ENCODE results near the gene PCNP.
A peak's percentile ranks its signal among the peaks of the same experiment; 100 is the strongest.
"Not testable (repeated sequence)": the region's sequence is repeated elsewhere in the genome, so short reads cannot be mapped to it uniquely, and the experiment has no call there.

PCNP gene

DNA sequence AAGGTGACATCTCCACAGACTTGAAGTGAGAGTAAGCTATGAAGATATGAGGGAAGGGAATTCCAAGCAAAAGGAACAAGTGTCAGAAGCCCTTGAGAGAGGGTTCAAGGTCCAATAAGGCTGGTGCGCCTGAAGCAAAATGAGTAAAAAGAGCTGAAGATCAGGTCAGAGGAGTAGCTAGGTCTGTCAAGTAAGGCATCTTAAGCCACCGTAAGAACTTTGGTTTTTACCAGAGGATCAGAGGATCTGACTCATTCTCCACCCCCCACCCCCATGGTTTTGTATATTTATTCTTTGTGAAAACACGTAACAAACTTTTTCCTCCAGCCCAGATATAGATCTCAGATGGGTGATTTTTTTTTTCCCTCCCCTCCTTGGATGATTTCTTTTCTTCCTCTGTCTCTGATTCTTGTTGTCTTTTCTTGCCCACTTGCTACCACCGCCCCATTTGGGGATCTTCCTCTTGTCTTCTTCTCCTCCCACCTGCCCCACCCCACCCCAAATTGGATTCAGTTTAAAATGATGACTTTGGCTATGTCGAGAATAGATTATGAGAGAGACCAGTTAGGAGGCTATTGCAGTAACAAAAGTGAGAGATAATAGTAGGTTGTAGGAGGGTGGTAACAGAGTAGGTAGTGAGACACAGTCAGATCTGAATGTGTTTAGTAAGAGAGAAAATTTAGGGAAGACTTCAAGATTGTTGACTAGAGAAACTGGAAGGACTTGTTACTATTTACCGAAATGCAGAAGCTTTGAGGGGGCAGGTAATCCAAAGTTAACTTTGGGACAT, 6.3 kb upstream of the PCNP start:
- DNase-seq (ENCODE audit: low read depth) = no peak

DNA sequence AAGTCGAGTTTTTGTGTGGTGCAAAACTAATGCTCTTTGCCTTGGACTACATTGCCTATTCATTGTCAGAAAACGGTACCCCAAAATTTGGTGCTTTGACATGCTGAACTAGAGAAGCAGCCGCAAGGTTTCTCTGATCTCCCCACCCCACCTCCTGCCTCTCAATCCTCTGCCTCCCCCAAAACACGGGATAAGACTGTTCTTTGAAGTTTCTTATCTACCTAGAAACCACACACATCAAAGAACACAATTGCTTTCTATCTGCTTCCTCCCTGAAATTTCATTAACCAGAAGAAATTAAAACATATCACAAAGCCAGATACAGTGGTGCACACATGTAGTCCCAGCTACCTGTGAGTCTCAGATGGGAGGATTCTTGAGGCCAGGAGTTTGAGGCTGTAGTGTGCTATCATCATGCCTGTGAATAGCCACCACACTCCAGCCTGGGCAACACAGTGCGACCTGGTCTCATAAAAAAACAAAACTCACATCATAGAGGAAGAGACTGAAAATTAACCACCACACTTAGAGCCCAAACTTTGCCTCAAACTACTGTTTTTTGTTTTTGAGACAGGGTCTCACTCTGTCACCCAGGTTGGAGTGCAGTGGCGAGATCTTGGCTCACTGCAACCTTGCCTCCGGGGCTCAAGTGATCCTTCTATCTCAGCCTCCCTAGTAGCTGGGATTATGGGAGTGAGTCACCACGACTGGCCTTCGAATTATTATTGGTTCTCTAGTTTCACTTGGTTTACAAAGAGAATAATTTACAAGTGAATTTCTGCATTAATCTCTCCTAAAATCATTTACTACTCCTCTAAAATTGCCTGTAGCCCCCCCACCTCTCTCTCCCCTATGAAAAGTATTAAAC, 2.7 kb upstream of the PCNP start:
- DNase-seq (ENCODE audit: low read depth) = no peak

DNA sequence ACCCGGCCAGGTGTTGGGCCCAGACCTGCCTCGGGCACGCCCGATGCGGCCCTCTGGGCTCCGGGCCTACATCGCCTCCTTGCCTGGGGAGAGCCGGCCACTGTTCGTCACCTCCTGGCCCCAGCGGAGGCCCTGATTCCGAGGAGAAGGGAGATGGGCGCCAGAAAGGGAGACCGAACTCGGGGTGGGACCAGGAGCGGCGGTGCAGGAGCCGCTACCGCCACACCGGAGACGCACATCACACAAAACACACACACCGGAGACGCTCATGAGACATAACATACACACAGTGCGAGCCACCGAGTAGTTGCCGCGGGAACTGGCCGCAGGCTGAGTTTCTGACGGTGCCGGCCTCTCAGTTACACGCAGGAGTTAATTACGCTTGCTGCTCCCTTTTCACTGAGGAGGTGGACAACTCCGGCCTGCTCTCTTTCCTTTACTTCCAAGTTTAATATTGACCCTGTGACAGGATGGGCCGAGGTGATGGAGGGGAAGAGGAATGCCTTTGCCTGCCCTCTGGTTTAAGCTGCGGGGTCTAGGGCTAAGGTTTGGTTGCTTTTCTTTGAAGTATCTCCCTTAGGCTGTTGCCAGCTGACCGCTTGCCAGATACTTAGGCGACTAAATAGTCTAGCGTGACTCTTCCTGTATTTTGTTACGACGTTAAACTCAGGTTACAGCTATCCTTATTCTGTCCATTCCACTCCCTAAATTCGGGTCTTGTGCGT, 570 bp downstream of the PCNP start:
- DNase-seq (ENCODE audit: low read depth) = peak; percentile 21

DNA sequence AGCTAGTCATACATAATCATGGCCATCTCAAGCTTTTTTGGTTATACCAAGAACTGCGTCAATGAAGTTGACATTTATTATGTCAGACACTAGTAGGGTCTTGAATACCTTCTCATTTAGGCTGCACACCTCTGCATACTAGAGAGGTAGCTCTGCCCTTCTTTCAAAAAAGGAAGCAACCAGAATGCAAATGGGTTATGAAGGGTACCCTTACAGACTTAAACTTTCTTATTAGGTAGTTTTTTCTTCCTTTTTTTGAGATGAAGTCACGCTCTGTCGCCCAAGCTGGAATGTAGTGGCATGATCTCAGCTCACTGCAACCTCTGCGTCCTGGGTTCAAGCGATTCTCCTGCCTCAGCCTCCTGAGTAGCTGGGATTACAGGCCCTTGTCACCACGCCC, 3.3 kb downstream of the PCNP start:
- DNase-seq (ENCODE audit: low read depth) = no peak

DNA sequence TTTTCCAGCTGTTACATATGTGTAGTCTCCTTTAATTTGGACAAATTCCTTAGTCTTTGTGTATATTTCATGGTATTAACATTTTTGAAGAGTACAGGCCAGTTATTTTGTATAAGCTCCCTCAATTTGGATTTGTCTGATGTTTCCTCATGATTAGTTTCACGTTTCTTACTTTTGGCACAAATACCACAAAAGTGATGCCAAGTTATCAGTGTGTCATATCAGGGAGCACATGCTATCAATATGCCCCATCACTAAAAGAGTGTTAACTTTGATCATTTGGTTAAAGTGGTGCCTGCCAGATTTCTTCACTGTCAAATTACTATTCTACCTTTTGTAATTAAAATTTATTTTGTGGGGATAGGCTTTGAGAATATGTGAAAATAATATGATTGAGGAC, 14.6 kb downstream of the PCNP start:
- DNase-seq (ENCODE audit: low read depth) = no peak

DNA sequence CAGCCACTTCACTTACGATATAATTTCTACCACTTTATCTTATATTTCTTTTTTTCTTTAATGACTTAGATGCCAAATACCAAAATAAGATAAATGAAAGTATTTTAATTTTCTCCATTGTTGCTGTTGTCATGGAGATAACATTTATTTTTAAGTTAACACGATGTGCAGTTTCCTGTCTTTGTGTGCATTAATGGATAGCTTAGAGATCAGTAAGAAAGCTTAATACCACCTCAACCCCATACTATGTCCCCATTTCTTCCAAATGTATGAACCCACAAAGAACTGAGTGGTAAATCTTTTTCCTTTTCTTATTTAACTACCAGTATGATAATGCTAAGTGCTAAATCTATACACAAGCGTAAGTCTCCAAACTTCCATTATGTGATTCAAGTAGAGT, 17.1 kb downstream of the PCNP start:
- no peak for DNase-seq (ENCODE audit: low read depth)

DNA sequence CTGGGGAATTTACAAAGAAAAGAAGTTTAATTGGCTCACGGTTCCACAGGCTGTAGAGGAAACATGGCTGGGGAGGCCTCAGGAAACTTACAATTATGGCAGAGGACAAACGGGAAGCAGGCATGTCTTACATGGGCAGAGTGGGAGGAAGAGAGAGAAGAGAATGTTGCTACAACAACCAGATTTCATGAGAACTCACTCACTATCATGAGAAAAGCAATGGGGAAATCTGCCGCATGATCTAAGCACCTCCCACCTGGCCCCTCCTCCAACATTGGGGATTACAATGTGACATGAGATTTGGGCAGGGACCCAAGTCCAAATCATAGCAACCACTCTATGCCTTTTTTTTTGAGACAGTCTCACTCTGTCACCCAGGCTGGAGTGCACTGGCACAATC, 28.8 kb downstream of the PCNP start:
- no peak for DNase-seq (ENCODE audit: low read depth)

DNA sequence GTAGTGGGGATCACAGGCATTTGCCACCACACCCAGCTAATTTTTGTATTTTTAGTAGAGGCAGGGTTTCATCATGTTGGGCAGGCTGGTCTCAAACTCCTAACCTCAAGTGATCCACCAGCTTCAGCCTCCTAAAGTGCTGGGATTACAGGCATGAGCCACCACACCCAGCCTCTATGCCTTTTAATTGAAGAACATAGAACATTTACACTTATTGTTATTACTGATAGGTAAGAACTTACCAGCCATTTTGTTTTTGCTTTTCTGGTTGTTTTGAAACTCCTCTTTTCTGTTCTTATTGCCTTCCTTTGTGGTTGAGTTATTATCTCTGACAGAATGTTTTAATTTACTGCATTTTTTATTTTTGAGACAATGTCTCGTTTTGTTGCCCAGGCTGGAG, 29.2 kb downstream of the PCNP start:
- no peak for DNase-seq (ENCODE audit: low read depth)

DNA sequence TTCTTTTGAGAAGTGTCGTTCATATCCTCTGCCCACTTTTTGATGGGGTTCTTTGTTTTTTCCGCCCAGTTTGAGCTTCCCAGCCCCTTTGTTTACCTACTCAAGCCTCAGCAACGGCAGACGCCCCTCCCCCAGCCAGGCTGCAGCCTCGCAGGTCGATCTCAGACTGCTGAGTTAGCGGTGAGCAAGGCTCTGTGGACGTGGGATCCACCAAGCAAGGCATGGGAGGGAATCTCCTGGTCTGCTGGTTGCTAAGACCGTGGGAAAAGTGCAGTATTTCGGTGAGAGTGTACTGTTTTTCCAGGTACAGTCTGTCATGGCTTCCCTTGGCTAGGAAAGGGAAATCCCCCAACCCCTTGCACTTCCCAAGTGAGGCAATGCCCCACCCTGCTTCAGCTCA, 31.4 kb downstream of the PCNP start:
- not testable (repeated sequence) for DNase-seq (ENCODE audit: low read depth)

DNA sequence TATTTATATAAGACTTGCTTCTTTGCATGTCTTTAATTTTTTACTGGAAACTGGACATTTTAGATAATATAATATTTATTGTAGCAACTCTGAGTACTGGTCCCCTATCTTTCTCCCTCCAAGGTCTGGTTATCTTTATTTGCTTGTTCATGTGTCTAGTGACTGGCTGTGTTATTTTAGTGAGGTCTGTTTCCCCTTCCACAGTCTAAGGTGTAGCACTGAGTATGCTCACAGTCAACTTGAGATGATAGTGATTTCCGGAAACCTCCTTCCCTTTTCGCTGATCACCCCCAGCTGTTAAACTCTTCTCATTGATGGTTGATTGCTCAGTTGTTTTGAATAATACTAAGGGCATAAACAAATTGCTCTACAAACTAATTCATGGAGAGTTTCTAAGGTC, 37.0 kb downstream of the PCNP start:
- no peak for DNase-seq (ENCODE audit: low read depth)

DNA sequence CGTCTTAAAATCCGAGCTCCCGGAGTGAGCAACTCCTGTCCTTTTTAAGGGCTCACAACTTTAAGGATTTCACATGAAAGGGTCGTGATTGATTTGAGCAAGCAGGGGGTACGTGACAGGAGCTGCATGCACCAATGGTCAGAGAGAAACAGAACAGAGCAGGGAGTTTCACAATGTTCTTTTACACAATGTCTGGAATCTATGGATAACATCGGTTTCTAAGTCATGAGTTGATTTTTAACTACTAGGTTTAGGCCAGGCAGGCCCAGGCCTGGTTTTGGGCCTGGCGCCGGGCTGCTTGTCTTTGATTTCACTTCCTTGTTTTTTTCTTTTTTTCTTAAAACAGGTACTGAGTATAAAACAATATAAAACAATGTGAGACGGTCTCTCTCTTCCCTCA, 39.0 kb downstream of the PCNP start:
- not testable (repeated sequence) for DNase-seq (ENCODE audit: low read depth)

DNA sequence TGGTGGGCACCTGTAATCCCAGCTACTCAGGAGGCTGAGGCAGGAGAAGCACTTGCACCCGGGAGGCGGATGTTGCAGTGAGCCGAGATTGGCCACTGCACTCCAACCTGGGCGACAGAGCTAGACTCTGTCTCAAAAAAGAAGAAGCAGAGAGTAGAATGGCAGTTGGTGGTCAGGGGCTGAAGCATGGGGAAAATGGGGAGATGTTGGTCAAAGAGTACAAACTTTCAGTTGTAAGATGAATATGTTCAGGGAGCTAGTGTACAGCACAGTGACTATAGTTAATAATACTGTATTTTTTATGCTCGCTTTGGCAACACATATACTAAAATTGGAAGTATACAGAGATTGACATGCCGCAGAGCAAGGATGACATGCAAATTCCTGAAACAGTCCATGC, 41.5 kb downstream of the PCNP start:
- no peak for DNase-seq (ENCODE audit: low read depth)

DNA sequence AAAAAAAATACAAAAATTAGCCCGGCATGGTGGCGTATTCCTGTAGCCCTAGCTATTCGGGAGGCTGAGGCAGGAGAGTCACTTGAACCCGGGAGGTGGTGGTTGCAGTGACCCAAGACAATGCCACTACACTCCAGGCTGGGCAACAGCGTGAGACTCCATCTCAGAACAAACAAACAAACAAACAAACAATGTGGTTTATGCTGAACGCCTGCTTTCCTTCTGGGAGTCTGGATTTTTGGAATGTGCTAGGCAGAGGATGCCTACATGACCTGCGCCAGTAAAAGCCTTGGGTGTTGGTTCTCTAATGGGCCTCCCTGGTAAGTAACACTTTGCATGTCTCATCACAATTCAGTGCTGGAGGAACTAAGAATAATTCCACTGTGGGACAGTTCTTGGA, 43.5 kb downstream of the PCNP start:
- no peak for DNase-seq (ENCODE audit: low read depth)

DNA sequence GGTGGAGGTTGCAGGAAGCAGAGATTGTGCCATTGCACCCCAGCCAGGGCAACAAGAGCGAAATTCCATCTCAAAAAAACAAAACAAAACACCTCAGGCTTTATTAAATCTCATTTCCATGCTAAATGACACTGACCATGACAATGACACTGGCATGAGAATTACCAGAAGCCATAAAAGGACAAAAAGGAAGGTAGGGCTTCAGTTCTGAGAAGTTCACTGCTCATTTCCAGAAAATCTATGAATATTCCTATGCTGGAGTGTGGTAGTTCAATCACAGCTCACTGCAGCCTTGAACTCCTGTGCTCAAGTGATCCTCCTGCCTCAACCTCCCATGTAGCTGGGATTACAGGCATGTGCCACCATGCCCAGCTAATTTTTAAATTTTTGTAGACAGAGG, 44.7 kb downstream of the PCNP start:
- no peak for DNase-seq (ENCODE audit: low read depth)

DNA sequence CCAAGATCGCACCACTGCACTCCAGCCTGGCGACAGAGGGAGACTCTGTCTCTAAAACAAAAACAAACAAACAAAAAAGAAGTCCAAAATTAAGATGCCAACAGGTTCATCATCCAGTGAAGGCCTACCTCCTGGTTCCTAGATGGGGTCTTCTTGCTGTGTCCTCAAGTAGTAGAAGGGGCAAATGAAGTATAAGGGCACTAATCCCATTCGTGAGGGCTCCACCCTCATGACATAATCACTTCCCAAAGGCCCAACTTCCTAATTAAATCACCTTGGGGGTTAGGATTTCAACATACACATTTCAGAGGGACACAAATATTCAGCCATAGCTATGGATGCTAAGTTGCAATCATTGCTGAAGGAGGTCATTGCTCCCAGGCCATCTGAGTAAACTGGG, 45.8 kb downstream of the PCNP start:
- no peak for DNase-seq (ENCODE audit: low read depth)

DNA sequence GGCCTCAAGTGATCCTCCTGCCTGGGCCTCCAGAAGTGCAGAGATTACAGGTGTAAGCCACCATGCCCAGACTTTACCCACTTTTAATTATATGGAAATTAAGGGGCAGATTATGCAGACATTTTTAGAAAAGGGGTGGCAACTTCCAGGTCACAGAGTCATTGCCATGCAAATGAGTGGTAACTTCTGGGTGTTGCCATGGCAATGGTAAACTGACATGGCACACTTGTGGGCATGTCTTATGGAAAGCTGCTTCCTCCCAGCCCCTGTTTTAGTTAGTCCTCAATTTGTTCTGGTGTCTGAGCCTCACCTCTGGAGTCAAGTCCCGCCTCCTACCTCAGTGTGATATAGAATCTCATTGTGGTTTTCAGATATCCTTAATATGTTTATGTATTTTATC, 49.7 kb downstream of the PCNP start:
- no peak for DNase-seq (ENCODE audit: low read depth)

DNA sequence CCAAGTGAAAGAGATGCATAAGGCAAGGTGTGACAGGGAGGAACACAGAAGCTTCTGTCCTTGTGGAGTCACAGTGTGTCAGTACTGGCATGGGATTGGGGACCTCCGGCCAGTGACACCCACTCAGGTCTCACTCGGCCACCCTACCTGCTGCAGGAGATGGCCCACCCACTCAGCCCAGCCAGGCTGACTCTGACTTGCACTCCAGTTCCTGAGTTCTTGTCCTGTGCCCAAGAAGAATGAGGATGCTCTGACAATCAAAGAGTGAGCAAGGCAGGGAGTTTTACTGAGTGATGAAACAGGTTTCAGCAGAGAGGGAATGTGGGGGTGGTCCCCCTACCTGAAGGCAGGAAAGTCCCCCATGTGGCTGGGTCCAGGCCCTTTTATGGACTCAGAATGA, 50.9 kb downstream of the PCNP start:
- DNase-seq (ENCODE audit: low read depth) = no peak

DNA sequence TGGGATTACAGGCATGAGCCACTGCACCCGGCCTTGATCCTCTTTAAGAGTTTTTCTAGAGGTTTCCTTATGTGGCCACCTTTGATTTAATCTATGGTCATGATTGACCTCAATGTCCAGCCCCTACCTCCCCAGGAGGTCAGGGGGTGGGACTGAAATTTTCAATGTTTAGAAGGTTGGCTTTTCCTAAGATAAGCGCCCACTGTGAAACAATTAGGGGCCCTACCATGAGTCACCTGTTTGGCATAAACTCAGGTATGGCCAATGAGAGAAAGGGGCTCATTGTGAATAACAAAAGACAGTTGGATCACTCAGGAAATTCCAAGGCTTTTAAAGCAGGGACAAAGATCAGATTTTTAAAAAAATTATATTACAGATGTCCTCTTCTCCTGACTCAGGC, 51.9 kb downstream of the PCNP start:
- DNase-seq (ENCODE audit: low read depth) = no peak

DNA sequence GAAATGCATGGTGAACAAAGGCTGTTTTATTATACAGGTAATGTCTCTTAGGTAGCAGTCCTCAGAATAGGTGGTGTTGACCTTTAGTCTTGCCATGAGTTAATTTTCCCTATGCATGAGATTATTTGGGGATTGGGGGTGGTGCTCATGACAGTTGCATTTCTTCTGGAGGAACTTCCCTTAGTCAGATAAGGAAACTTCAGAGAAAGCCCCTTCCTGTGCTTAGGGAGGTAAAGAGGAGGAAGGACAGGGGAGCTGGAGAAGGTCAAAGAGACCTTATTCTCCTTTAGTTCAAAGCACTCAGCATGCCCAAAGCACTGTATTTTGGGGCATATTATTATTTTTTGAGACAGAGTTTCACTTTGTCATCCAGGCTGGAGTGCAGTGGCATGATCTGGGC, 55.2 kb downstream of the PCNP start:
- DNase-seq (ENCODE audit: low read depth) = no peak

DNA sequence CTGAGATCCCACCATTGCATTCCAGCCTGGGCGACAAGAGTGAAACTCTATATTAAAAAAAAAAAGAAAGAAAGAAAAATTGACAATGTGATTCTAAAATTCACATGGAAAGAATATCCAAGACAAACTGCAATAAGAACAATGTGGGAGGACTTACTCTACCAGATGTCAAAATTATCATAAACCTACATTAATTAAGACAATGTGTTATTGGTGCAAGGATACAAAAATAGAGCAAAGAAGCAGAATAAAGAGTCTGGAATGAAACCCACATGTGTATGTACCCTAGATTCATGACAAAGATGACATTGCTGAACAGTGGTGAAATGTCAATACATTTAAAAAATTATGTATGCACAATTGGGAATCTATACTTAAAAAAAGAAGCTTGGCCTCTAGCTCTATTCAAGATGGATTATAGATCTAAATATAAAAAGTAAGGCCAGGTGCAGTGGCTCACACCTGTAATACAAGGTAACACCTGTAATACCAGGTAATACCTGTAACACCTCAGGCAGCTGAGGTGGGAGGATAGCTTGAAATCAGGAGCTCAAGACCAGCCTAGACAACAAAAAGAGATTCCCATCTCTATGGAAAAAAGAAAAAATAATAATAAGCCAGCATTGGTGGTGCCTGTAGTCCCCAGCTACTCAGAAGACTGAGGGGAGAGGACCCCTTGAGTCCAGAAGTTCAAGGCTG, 57.3 kb downstream of the PCNP start:
- DNase-seq (ENCODE audit: low read depth) = no peak

DNA sequence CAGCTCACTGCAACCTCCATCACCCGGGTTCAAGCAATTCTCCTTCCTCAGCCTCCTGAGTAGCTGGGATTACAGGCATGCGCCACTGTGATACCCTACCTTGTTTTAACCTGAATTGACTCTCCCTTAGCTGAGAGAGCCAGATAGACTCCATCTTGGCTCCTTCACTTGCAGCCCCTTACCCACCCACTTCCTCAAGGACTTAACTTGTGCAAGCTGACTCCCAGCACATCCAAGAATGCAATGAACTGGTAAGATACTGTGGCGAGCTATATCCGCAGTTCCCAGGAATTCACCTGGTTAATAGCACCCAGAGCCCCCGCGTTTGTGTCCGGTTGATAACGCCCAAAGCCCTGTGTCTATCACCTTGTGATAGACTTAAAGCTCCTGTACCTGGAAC, 58.0 kb downstream of the PCNP start:
- DNase-seq (ENCODE audit: low read depth) = not testable (repeated sequence)

DNA sequence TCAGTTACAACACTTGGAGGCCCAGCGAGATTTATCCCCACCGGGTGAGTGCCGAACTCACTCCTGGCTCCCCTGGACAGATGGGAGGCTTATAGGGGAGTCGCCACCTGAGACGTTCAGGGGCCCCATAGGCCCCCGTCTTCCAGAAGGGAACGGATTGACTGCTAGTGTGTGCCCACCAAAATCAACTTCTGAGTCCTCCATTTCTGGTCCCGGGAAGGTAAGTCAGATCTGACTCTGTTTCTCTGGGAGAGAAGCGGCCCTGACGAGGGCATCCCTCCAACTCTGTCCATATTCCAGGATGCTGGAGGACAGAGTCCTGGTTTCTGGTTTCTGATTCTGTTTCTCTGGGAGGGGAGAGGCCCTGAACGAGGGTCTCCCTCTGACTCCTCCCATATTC, 58.6 kb downstream of the PCNP start:
- no peak for DNase-seq (ENCODE audit: low read depth)

Data from stimulated activated CD8-positive, alpha-beta memory T cell treated with anti-CD3 and anti-CD28 coated beads, Interleukin-4, amount 100 ng/mL, for 24 hours (primary cell).